SK-N-SH (cell line): Measurements from ENCODE around the gene EVL.

Experiments
- CTCF ChIP-seq: fragments of 200-600 bp; sonication (generic); IDR thresholded peaks from 2 replicates; pipeline ENCODE4 v1.6.1; 2017; ENCODE audit warnings: antibody characterized with exemption, mild to moderate bottlenecking, moderate library complexity
- EP300 ChIP-seq, 2 experiments: IDR thresholded peaks; 2 replicates each; pipeline versions ENCODE4 v1.4.0 to v1.6.1; 2012; ENCODE audit warnings: borderline replicate concordance in 1 of 2, low read depth in 1 of 2, low read length in 1 of 2
- JUND ChIP-seq: IDR thresholded peaks from 2 replicates; pipeline ENCODE4 v1.4.0; 2012
- PBX3 ChIP-seq: IDR thresholded peaks from 2 replicates; pipeline ENCODE4; 2012
- RFX5 ChIP-seq: IDR thresholded peaks from 2 replicates; pipeline ENCODE4 v1.6.1; 2012; ENCODE audit warnings: mild to moderate bottlenecking, improper control_type of control experiment, low read length
- TAF1 ChIP-seq: IDR thresholded peaks from 2 replicates; pipeline ENCODE4 v1.6.1; 2012; ENCODE audit warnings: low read depth, mild to moderate bottlenecking, low read length, moderate library complexity, borderline replicate concordance
- USF1 ChIP-seq: IDR thresholded peaks from 2 replicates; pipeline ENCODE4 v1.4.0; 2012; ENCODE audit warnings: low read depth, borderline replicate concordance

- no peak for TF ChIP-seq CTCF
- no peak for TF ChIP-seq JUND
- TF ChIP-seq PBX3 = no peak
- TF ChIP-seq USF1 = no peak
- no peak for TF ChIP-seq EP300 (IDR thresholded peaks at IDR 0.05; ENCODE audit: borderline replicate concordance in 1 of 2, low read depth in 1 of 2, low read length in 1 of 2)
- no peak for TF ChIP-seq TAF1
- TF ChIP-seq RFX5 = no peak
These were observed 100.7 kb downstream of the EVL start for GRCh38 chr14:100165831-100166440.
